ENCODE data around the gene ANAPC10. TPM values are rescaled to one million over a fixed set of nuclear protein-coding genes. Genes with fewer than 3 reads are reported as not detected.
"Not testable (repeated sequence)": the region's sequence is repeated elsewhere in the genome, so short reads cannot be mapped to it uniquely, and the experiment has no call there.

ANAPC10 gene, protein sequence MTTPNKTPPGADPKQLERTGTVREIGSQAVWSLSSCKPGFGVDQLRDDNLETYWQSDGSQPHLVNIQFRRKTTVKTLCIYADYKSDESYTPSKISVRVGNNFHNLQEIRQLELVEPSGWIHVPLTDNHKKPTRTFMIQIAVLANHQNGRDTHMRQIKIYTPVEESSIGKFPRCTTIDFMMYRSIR
- total RNA-seq = 10 to 100 TPM; 24.9 to 26.8 TPM

DNA sequence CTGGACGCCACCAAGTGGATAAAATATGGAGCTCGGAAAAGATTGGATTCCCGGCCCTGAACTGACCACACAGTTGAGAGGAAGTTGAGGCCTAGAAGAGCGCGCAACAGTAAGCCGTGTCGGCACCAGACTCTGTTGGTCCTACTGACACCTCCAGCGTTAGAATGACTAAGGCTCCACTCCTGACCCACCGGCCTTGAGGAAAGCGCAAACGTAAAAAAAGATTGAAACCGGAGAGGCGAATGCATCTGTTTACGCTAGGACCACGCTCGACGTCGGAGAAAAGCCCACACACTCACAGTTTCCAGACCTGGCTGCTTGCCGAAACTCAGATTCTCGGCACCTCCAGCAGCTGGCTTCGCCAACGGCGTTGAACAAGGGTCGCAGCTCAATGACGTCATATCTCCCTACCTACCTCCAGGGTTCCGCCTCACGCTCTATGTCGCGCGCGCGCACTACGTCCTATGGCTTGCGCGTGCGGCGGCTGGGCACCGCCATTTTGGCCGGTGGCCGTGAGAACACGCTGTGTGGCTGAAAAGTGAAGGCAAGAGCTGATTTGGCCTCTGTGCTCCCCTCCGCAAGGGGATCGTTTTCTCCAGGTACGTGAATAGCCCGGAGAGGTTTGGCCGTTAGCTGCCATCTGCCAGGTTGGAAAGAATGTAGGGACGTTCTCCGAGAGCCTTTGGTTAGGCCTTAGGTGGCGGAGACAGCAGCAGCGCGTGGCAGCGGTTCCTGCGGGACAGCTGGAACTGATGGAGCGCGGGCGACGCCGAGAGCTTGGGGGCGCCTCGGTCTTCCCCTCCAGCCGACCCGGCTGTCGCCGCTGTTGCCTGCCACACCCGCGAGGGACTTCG lies at the start of gene ANAPC10, which contains the start of gene ABCE1:
TSS of gene ANAPC10 (minus strand) at position 376 of the 854 bp plus-strand sequence. CDS start 2,097 bp downstream, outside the sequence.
TSS of gene ABCE1 (plus strand) at position 491 of the 854 bp plus-strand sequence. CDS start 6,102 bp downstream, outside the sequence.
- ChIA-PET POLR2A (interaction anchor here (0.7 to 4.5 kb wide), 15 partner anchors 10 to 1590 kb away, joined by 3 to 49 read pairs (median 4); partner anchors contain the start of gene OTUD4), CTCF (interaction anchor here (0.6 to 1.2 kb wide), 3 partner anchors 15 to 223 kb away, joined by 3 to 4 read pairs (median 3); no protein-coding TSS in a partner anchor)
- H3K27me3 Mint-ChIP-seq = no peaks in the 10 kb centered on the region
- H3K9me3 Mint-ChIP-seq = no peaks in the 10 kb centered on the region
- peak; percentile 99 for DNase-seq
- peak; percentile 92 for ATAC-seq
- peaks cover 21% of the 10 kb centered on the region for H3K4me1 Mint-ChIP-seq (ENCODE audit: low read depth)
- H3K36me3 Mint-ChIP-seq (ENCODE audit: low read depth) = peaks cover 42% of the 10 kb centered on the region
- TF ChIP-seq, protein P1, sequence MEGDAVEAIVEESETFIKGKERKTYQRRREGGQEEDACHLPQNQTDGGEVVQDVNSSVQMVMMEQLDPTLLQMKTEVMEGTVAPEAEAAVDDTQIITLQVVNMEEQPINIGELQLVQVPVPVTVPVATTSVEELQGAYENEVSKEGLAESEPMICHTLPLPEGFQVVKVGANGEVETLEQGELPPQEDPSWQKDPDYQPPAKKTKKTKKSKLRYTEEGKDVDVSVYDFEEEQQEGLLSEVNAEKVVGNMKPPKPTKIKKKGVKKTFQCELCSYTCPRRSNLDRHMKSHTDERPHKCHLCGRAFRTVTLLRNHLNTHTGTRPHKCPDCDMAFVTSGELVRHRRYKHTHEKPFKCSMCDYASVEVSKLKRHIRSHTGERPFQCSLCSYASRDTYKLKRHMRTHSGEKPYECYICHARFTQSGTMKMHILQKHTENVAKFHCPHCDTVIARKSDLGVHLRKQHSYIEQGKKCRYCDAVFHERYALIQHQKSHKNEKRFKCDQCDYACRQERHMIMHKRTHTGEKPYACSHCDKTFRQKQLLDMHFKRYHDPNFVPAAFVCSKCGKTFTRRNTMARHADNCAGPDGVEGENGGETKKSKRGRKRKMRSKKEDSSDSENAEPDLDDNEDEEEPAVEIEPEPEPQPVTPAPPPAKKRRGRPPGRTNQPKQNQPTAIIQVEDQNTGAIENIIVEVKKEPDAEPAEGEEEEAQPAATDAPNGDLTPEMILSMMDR (IDR thresholded peaks at IDR 0.05) = no peak
- H3K4me3 Mint-ChIP-seq = peak within 1 kb of the TSS; percentile 97
- intact Hi-C loops (cut with micrococcal nuclease) = loop anchor here (5.0 kb wide), 1 partner anchor 79 kb away; no protein-coding TSS in a partner anchor
- H3K27ac Mint-ChIP-seq = peak within 1 kb of the TSS; percentile 99

DNA sequence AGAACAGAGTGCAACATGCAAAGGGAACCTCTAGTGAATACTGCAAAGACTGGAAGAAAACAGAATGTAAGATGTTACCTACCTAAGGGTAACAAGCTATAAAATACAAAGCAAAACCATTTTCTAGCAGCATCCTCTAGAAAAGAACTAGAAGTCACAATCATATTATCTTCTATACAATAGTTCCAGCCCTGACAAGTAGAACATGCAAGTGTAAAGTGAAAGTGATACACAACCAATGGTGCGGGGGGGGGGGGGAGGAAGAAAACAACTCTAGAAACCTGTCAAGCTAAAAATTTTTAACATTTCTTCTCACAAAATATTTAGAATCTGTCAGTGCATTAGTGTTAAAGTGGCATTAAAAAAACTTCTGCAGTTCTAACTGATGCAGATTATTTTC lies 38.2 kb upstream of the ANAPC10 start:
- POLR2A ChIA-PET; DNase-seq; H3K9me3 Mint-ChIP-seq; CTCF ChIA-PET; intact Hi-C loops (cut with micrococcal nuclease); H3K27me3 Mint-ChIP-seq; H3K4me3 Mint-ChIP-seq: not testable (repeated sequence)
- ATAC-seq = peak; percentile 31
- peak overlapping the region; percentile 20 for H3K27ac Mint-ChIP-seq
- H3K36me3 Mint-ChIP-seq (ENCODE audit: low read depth) = peaks cover 60% of the 10 kb centered on the region
- H3K4me1 Mint-ChIP-seq (ENCODE audit: low read depth) = peaks cover 47% of the 10 kb centered on the region

DNA sequence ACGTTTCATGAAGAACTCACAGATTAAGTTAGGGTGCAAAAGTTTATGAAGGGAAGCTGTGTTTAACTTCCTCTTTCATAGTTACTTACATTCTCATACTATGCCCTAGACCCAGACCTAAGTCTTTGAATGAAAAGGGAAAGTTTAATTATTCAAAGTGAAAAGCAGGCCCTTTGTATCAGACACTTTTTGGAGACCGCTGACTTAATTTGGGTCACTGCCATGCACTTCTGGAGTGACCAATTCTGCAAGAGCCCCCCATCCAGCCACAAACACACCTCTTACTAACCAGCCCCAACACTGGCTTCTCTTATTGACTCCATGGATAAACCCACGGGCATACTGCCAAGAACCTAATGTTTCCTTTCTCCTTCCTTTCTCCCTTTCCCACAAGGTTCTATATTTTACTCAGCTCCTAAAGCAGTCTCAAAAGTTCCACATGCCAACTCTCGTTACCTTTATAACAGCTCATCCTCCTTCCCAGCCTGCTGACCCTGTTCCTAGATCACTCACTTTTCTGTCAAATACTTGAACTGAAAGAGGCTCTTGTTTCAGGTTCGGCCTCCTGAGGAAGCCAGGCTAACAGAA lies 34.6 kb upstream of the ANAPC10 start:
- ChIA-PET CTCF (interaction anchor here (0.9 to 1.6 kb wide), 4 partner anchors 8 to 22 kb away, joined by 3 read pairs; no protein-coding TSS in a partner anchor), POLR2A (interaction anchor here (0.6 to 1.5 kb wide), 8 partner anchors 9 to 1574 kb away, joined by 3 to 8 read pairs (median 4); no protein-coding TSS in a partner anchor)
- peak; percentile 37 for DNase-seq
- TF ChIP-seq, protein P1 (IDR thresholded peaks at IDR 0.05) = no peak
- peaks cover 58% of the 10 kb centered on the region for H3K4me1 Mint-ChIP-seq (ENCODE audit: low read depth)
- no peak overlapping the region for H3K4me3 Mint-ChIP-seq
- H3K36me3 Mint-ChIP-seq (ENCODE audit: low read depth) = peaks cover 60% of the 10 kb centered on the region
- peak overlapping the region; percentile 47 for H3K27ac Mint-ChIP-seq
- H3K9me3 Mint-ChIP-seq = no peaks in the 10 kb centered on the region
- no peaks in the 10 kb centered on the region for H3K27me3 Mint-ChIP-seq
- peak; percentile 43 for ATAC-seq
- intact Hi-C loops (cut with micrococcal nuclease) = no loop called here

DNA sequence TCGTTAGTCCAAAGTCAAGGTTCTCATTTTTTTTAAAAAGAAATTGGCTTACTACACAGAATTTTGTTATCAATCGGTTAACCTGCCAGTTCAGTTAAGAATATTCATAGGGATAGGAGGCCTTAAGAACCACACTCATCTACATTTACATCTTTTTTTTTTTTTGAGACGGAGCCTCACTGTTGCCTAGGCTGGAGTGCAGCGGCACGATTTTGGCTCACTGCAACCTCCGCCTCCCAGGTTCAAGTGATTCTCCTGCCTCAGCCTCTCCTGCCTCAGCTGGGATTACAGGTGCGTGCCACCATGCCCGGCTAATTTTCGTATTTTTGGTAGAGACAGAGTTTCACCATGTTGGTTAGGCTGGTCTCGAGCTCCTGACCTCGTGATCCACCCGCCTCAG lies 33.9 kb upstream of the ANAPC10 start:
- peaks cover 59% of the 10 kb centered on the region for H3K36me3 Mint-ChIP-seq (ENCODE audit: low read depth)
- intact Hi-C loops (cut with micrococcal nuclease) = no loop called here
- DNase-seq = no peak
- H3K27me3 Mint-ChIP-seq = no peaks in the 10 kb centered on the region
- no peak overlapping the region for H3K4me3 Mint-ChIP-seq
- H3K9me3 Mint-ChIP-seq = no peaks in the 10 kb centered on the region
- H3K4me1 Mint-ChIP-seq (ENCODE audit: low read depth) = peaks cover 55% of the 10 kb centered on the region
- H3K27ac Mint-ChIP-seq = peak overlapping the region; percentile 79
- CTCF ChIA-PET = interaction anchor here (0.9 to 1.6 kb wide), 3 partner anchors 9 to 23 kb away, joined by 3 read pairs; no protein-coding TSS in a partner anchor
- no peak for ATAC-seq
- TF ChIP-seq, protein P1 (IDR thresholded peaks at IDR 0.05) = no peak
- POLR2A ChIA-PET = interaction anchor here (1.1 to 1.5 kb wide), 5 partner anchors 9 to 46 kb away, joined by 3 to 8 read pairs (median 4); no protein-coding TSS in a partner anchor

DNA sequence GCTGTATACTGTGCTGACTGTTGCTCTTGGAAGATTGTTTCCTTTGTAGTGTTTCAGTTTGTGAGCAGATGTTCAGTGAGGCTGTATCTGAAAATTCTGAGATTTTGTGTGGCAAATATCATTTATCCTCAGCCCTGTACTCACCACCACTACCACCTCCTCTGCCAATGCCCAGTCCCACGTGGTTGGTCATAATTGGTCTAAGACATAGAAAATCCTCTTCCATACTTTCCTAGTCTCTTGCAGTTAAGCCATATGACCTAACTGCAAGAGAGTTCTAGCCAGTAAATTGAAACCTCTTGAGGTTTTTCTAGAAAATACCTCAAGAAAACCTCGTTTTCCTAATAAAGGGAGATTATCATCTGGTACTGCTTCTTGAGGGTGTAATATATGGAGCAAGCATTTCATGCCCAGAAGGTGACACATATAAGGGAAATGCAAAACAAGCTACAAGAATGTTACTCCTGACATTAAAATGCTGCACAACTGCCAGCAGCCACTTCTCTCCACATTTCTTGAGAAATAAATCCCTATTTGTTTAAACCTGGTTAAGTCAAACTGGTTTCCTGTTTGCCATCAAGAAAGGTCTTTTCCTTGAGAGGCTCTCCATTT lies 32.9 kb upstream of the ANAPC10 start:
- DNase-seq (no peak), ATAC-seq (peak; percentile 48)
- intact Hi-C loops (cut with micrococcal nuclease) = no loop called here
- POLR2A ChIA-PET = interaction anchor here (0.6 to 1.5 kb wide), 5 partner anchors 8 to 51 kb away, joined by 3 to 4 read pairs (median 3); no protein-coding TSS in a partner anchor
- Mint-ChIP-seq H3K27ac (peak overlapping the region; percentile 79), H3K4me1 (ENCODE audit: low read depth) (peaks cover 56% of the 10 kb centered on the region), H3K9me3 (no peaks in the 10 kb centered on the region), H3K4me3 (no peak overlapping the region), H3K36me3 (ENCODE audit: low read depth) (peaks cover 63% of the 10 kb centered on the region), H3K27me3 (no peaks in the 10 kb centered on the region)
- TF ChIP-seq, protein P1 (IDR thresholded peaks at IDR 0.05) = no peak
- CTCF ChIA-PET = no interaction called here

Measured in activated CD8-positive, alpha-beta T cell treated with anti-CD3 and anti-CD28 coated beads for 36 hours (primary cell).